HepG2 (cell line): ENCODE measurements around the gene LRP2. TPM values are rescaled to one million over a fixed set of nuclear protein-coding genes. Genes with fewer than 3 reads are reported as not detected.

ENCODE experiments used
- ATAC-seq: fragments of 200-7000 bp; cut with Tn5 transposase; 3 replicates; pipeline ENCODE4 v1.9.1; 2020; ENCODE audit warnings: mild to moderate bottlenecking, moderate library complexity
- BruUV-seq: library from RNA; stranded (reverse); fragments of 400-500 nt; replicated peaks from 2 replicates; lab custom pipeline; 2021; lab: Mats Ljungman, UMichigan
- CTCF ChIA-PET: fragments of 300-600 bp; formaldehyde crosslinking; extraction: SDS; loops from one replicate; lab custom pipeline; 2021; ENCODE audit warnings: low total read pairs, inconsistent platforms, low intra/inter-chr PET ratio; lab: Yijun Ruan, JAX
- POLR2A ChIA-PET: fragments of 350-600 bp; sonication (Branson Sonifier 250); formaldehyde crosslinking; loops from one replicate; lab custom pipeline; 2020; ENCODE audit warnings: antibody characterized with exemption, inconsistent platforms; lab: Yijun Ruan, JAX
- DNase-seq: peaks from one replicate; pipeline ENCODE4 v3.0.0-alpha.2; 2015; ENCODE audit warnings: low spot score
- FAIRE-seq: peaks from 3 replicates; lab custom pipeline; 2011; peaks lifted over from hg19 to GRCh38; lab: Jason Lieb, UNC
- H2AFZ ChIP-seq: one replicate; pipeline ENCODE4 v1.6.1; 2011; ENCODE audit warnings: low read length, inconsistent platforms
- H3K27ac ChIP-seq: fragments of 300-600 bp; 3 replicates; pipeline ENCODE4 v1.8.0; 2011; ENCODE audit warnings: mixed run types, mild to moderate bottlenecking, mixed read lengths, low read length, inconsistent platforms; ENCODE audit not compliant: insufficient read depth; ENCODE audit errors: extremely low read length
- H3K27me3 ChIP-seq, 2 experiments: fragments of 200-600 bp in 1 of 2; 2 replicates in 1 of 2; 3 replicates in 1 of 2; pipeline versions ENCODE4 v1.6.0 to v1.8.0; 2011; ENCODE audit warnings: low read length in 2 of 2, mild to moderate bottlenecking in 2 of 2, moderate library complexity in 2 of 2, inconsistent platforms in 1 of 2; ENCODE audit not compliant: insufficient read depth in 2 of 2, control insufficient read depth in 1 of 2
- H3K36me3 ChIP-seq, 2 experiments: fragments of 200-600 bp in 1 of 2; replicated peaks in 1 of 2; 2 replicates in 1 of 2; 3 replicates in 1 of 2; pipeline versions ENCODE4 v1.5.1 to v1.8.0; 2011; ENCODE audit warnings: low read length in 2 of 2, inconsistent platforms in 1 of 2; ENCODE audit not compliant: insufficient read depth in 2 of 2, control insufficient read depth in 1 of 2
- H3K4me1 ChIP-seq: 2 replicates; pipeline ENCODE4 v1.5.1; 2012; ENCODE audit warnings: low read length, inconsistent platforms; ENCODE audit not compliant: insufficient read depth
- H3K4me2 ChIP-seq: 2 replicates; pipeline ENCODE4 v1.6.0; 2011; ENCODE audit warnings: low read depth, low read length, inconsistent platforms
- H3K4me3 ChIP-seq, 3 experiments: fragments of 200-600 bp in 1 of 3; sonication (generic), shearing (Covaris generic) in 1 of 3; replicated peaks in 1 of 3; 2 replicates each; pipeline ENCODE4 v1.5.1; 2011 to 2016; ENCODE audit warnings: low read length in 3 of 3, inconsistent platforms in 2 of 3, low read depth in 2 of 3, mild to moderate bottlenecking in 2 of 3, control low read depth in 1 of 3, mixed read lengths in 1 of 3; ENCODE audit not compliant: insufficient read depth in 1 of 3
- H3K79me2 ChIP-seq: one replicate; pipeline ENCODE4 v1.6.1; 2011; ENCODE audit warnings: low read length, inconsistent platforms; ENCODE audit not compliant: insufficient read depth
- H3K9ac ChIP-seq: 2 replicates; pipeline ENCODE4 v1.6.0; 2011; ENCODE audit warnings: mild to moderate bottlenecking, low read depth, low read length, inconsistent platforms; ENCODE audit not compliant: insufficient read depth
- H3K9me3 ChIP-seq: 2 replicates; pipeline ENCODE4 v1.5.1; 2012; ENCODE audit warnings: mild to moderate bottlenecking, low read length
- H4K20me1 ChIP-seq: 2 replicates; pipeline ENCODE4 v1.6.0; 2011; ENCODE audit warnings: inconsistent platforms, mild to moderate bottlenecking, low read length, moderate library complexity; ENCODE audit not compliant: insufficient read depth
- AGO2 ChIP-seq: fragments of 200-400 bp; formaldehyde crosslinking; optimal IDR thresholded peaks from 2 replicates; pipeline ENCODE3; 2017; ENCODE audit warnings: mild to moderate bottlenecking, low read depth, low read length, moderate library complexity
- AHDC1 ChIP-seq: sonication (generic); formaldehyde crosslinking; IDR thresholded peaks from 2 replicates; pipeline ENCODE4 v1.5.1; 2020; ENCODE audit warnings: mild to moderate bottlenecking, missing genetic modification reagents, borderline replicate concordance
- DNMT3B ChIP-seq: conservative IDR thresholded peaks from 2 replicates; pipeline ENCODE4 v1.6.1; 2016; ENCODE audit warnings: missing biosample characterization, control low read depth
- ELF3 ChIP-seq: IDR thresholded peaks from 2 replicates; pipeline ENCODE4 v1.6.1; 2016; ENCODE audit warnings: missing genetic modification reagents, missing compliant biosample characterization
- FOSL2 ChIP-seq: sonication (generic); formaldehyde crosslinking; IDR thresholded peaks from 2 replicates; pipeline ENCODE4 v1.4.0; 2020; ENCODE audit warnings: missing genetic modification reagents
- FOXJ3 ChIP-seq: sonication (generic); formaldehyde crosslinking; IDR thresholded peaks from 2 replicates; pipeline ENCODE4 v1.4.0; 2020; ENCODE audit warnings: missing genetic modification reagents, mild to moderate bottlenecking, borderline replicate concordance
- HOMEZ ChIP-seq: IDR thresholded peaks from 2 replicates; pipeline ENCODE4 v1.6.1; 2016; ENCODE audit warnings: low read depth
- KLF11 ChIP-seq: IDR thresholded peaks from 2 replicates; pipeline ENCODE4 v1.6.1; 2016; ENCODE audit warnings: missing compliant biosample characterization
- MAFG ChIP-seq: sonication (generic); formaldehyde crosslinking; IDR thresholded peaks from 2 replicates; pipeline ENCODE4 v1.5.1; 2020; ENCODE audit warnings: mild to moderate bottlenecking, missing genetic modification reagents
- MAFK ChIP-seq, 2 experiments: IDR thresholded peaks in 1 of 2; conservative IDR thresholded peaks in 1 of 2; 2 replicates each; pipeline ENCODE4 v1.6.1; 2011; ENCODE audit warnings: improper control_type of control experiment in 2 of 2, low read length in 2 of 2
- NFE2L2 ChIP-seq: fragments of 150-350 bp; IDR thresholded peaks from 2 replicates; pipeline ENCODE4 v1.6.1; 2014; ENCODE audit warnings: low read length
- RFXANK ChIP-seq: IDR thresholded peaks from 2 replicates; pipeline ENCODE4 v1.6.1; 2016
- ZFP90 ChIP-seq: sonication (generic); formaldehyde crosslinking; IDR thresholded peaks from 2 replicates; pipeline ENCODE4 v1.8.0; 2022; ENCODE audit warnings: missing genetic modification reagents, mild to moderate bottlenecking, inconsistent platforms, borderline replicate concordance
- ZNF678 ChIP-seq: sonication (generic); formaldehyde crosslinking; IDR thresholded peaks from 2 replicates; pipeline ENCODE4 v1.4.0; 2020; ENCODE audit warnings: mild to moderate bottlenecking, missing genetic modification reagents
- WGBS: methylation state at CpG from one replicate; pipeline ENCODE4 v1.1.6; 2017; ENCODE audit warnings: low lambda C conversion rate; 5-methylcytosine and 5-hydroxymethylcytosine counted together
- in situ Hi-C: cut with HindIII; loops from 2 replicates; pipeline ENCODE4 v1.10.0; 2017; ENCODE audit warnings: low pct_unique_long_range_greater_than_20kb; ENCODE audit not compliant: extremely low pct_ligation_motif_present
- intact Hi-C: fragments of 100-400 bp; cut with micrococcal nuclease; formaldehyde crosslinking; loops from one replicate; pipeline ENCODE4 v1.10.0; 2022; ENCODE audit not compliant: unreplicated experiment
- polyA plus RNA-seq, 8 experiments: library from polyadenylated mRNA; depleted of rRNA in 3 of 8; stranded (reverse) in 7 of 8; unstranded in 1 of 8; fragments of >200 nt; fragmentation: Illumina TruSeq in 4 of 8; extraction: Trizol in 4 of 8; gene quantifications; 2 replicates each; pipeline versions ENCODE4 v1.2.1 to v1.2.3, GENCODE V29; 2011 to 2016; ENCODE audit warnings: low read depth in 4 of 8, missing spikeins in 1 of 8, mixed read lengths in 1 of 8; ENCODE audit not compliant: insufficient read depth in 1 of 8
- total RNA-seq, 5 experiments: library from RNA; depleted of rRNA; stranded (reverse); fragments of >200 nt; fragmentation: Illumina TruSeq; extraction: Trizol; gene quantifications; 2 replicates each; pipeline ENCODE4 v1.2.3, GENCODE V29; 2016; ENCODE audit warnings: low read depth in 1 of 5
- TF ChIP-seq, protein P1 (sequence below): sonication (generic); formaldehyde crosslinking; IDR thresholded peaks from 2 replicates; pipeline ENCODE4 v1.5.1; 2020; ENCODE audit warnings: missing genetic modification reagents, mild to moderate bottlenecking, borderline replicate concordance

The LRP2 gene
- total and polyA plus RNA-seq, 2 of the 13 experiments (the other 11 are each of a cell fraction or from before 2014, with no cell fraction given), result 0.03 to 0.15 TPM

- TF ChIP-seq AHDC1 (CRISPR knock-in tag) (no peak), KLF11 (CRISPR knock-in tag) (no peak)
- TF ChIP-seq, protein P1, sequence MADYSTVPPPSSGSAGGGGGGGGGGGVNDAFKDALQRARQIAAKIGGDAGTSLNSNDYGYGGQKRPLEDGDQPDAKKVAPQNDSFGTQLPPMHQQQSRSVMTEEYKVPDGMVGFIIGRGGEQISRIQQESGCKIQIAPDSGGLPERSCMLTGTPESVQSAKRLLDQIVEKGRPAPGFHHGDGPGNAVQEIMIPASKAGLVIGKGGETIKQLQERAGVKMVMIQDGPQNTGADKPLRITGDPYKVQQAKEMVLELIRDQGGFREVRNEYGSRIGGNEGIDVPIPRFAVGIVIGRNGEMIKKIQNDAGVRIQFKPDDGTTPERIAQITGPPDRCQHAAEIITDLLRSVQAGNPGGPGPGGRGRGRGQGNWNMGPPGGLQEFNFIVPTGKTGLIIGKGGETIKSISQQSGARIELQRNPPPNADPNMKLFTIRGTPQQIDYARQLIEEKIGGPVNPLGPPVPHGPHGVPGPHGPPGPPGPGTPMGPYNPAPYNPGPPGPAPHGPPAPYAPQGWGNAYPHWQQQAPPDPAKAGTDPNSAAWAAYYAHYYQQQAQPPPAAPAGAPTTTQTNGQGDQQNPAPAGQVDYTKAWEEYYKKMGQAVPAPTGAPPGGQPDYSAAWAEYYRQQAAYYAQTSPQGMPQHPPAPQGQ (CRISPR knock-in tag), result no peak
These were observed 248.3 kb downstream of the LRP2 start (continued) for GRCh38 chr2:169114056-169114455.

DNA sequence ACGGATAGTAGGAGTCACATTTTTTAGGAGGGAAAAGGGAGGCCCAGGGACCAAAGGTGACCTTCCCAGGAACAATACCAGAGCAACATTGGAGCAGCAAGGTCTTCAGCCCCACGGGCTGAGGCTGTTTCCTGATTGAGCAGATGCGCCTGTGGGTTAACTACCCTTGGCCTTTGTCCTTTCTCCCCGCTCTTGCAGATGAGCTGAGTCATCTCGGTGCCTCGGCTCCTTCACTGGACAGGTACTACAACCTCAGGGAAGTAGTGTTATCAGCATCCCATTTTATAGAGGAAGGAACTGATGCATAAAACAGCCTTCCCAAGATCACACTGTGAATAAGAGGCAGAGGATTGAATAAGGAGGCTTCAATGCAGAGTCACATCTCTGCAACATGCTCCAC, 249.5 kb downstream of the LRP2 start:
- 7% methylated on average over 6 of the region's 6 CpGs for WGBS
- no peak overlapping the region for H3K4me2 ChIP-seq
- in situ Hi-C loops (no loop called here), intact Hi-C loops (no loop called here)
- POLR2A ChIA-PET, result no interaction called here
- CTCF ChIA-PET, result interaction anchor here (0.8 kb wide), 1 partner anchor 29 kb away, joined by 3 read pairs; no protein-coding TSS in a partner anchor
- ATAC-seq (no peak; the same call in 2 of the 3 replicates), FAIRE-seq (no peak), DNase-seq (no peak)
- no peaks in the 10 kb centered on the region for H3K4me1 ChIP-seq
- no TSS peak for BruUV-seq
- H3K9ac ChIP-seq, result no peak overlapping the region
- no peak overlapping the region for H3K4me3 ChIP-seq
- H3K27ac ChIP-seq, result no peak overlapping the region
- 0 out of 2 replicates have a peak, but pooled peaks have one; percentile 24 for TF ChIP-seq NFE2L2
- no peak for TF ChIP-seq ZFP90 (CRISPR knock-in tag)
- no peak for TF ChIP-seq ZNF678
- no peak for TF ChIP-seq DNMT3B
- TF ChIP-seq RFXANK (CRISPR knock-in tag), result no peak
- TF ChIP-seq MAFK (conservative IDR thresholded peaks at IDR 0.05 in 1 of 2, IDR thresholded peaks at IDR 0.05 in 1 of 2; ENCODE audit: low read length in 2 of 2), result 0 out of 4 replicates have a peak, but pooled peaks of 1 of the 2 experiments have one; percentile 8
- no peak for TF ChIP-seq MAFG (CRISPR knock-in tag)
- no peak for TF ChIP-seq FOXJ3
- no peak for TF ChIP-seq ELF3
- TF ChIP-seq FOSL2, result peak; percentile 46; the same call in 1 of the 2 replicates
- no peak for TF ChIP-seq AGO2
- TF ChIP-seq HOMEZ (CRISPR knock-in tag), result no peak
- no peak overlapping the region for H2AFZ ChIP-seq
- no peaks in the 10 kb centered on the region for H3K9me3 ChIP-seq
- H3K79me2 ChIP-seq, result no peaks in the 10 kb centered on the region
- no peaks in the 10 kb centered on the region for H3K36me3 ChIP-seq
- H3K27me3 ChIP-seq, result peaks cover 5 to 15% of the 10 kb centered on the region in 2 experiments; a peak in 3 of 5 replicates
- no peaks in the 10 kb centered on the region for H4K20me1 ChIP-seq
